HG03045 (cell line): ENCODE results near the gene ATP8B1.

ENCODE experiments used
- ATAC-seq: cut with Tn5 transposase; IDR thresholded peaks from one replicate; pipeline ENCODE4 v1.9.1; 2021; ENCODE audit warnings: mild to moderate bottlenecking, moderate library complexity; ENCODE audit not compliant: unreplicated experiment

The ATP8B1 gene

DNA sequence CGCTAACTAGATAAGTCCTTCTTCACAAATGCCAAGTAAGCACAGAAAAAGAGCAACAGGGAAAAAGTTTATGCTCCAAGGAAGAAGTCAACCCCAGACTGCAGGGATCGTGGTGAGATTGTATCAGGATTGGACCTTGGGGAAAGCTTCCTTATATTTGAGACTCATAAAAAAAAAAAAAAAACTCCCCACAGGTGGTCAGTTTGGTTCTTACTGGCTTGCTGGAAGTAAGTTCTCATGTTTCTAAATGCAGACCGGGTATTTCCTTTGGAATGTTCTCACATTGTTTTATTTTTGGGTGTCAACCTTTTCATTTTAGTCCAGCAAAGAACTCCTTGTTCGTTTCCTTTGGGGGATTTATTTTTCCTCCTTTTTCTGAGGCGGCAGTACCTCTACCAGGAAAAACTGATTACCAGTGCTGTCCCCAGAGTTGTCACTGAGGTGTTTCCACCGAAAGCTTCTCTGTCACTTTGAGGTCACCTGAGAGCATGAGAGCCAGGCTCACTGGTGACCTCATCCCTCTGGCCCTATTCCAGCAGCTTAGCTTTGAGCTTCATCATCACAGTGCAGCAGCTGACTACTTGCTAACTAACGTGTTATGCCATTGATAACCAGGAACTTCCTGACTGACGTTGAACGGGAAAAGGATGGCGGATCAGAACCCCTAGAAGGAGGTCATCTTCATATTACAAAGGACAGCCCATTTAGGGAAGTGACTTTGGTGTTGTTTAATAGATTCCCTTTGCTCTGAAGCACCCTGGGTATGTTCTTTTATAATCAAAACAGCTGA, 16.8 kb upstream of the ATP8B1 start:
- ATAC-seq: peak; percentile 71

DNA sequence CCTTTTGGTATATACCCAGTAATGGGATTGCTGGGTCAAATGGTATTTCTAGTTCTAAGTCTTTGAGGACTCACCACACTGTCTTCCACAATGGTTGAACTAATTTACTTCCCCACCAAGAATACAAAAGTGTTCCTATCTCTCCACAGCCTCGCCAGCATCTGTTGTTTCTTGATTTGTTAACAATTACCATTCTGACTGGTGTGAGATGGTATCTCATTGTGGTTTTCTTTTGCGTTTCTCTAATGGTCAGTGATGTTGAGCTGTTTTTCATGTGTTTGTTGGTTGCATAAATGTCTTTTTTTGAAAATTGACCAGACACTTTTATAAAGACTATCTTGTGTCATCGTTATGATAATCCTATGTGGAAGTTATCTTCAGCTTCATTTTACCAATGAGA, 16.0 kb upstream of the ATP8B1 start:
- ATAC-seq: no peak

DNA sequence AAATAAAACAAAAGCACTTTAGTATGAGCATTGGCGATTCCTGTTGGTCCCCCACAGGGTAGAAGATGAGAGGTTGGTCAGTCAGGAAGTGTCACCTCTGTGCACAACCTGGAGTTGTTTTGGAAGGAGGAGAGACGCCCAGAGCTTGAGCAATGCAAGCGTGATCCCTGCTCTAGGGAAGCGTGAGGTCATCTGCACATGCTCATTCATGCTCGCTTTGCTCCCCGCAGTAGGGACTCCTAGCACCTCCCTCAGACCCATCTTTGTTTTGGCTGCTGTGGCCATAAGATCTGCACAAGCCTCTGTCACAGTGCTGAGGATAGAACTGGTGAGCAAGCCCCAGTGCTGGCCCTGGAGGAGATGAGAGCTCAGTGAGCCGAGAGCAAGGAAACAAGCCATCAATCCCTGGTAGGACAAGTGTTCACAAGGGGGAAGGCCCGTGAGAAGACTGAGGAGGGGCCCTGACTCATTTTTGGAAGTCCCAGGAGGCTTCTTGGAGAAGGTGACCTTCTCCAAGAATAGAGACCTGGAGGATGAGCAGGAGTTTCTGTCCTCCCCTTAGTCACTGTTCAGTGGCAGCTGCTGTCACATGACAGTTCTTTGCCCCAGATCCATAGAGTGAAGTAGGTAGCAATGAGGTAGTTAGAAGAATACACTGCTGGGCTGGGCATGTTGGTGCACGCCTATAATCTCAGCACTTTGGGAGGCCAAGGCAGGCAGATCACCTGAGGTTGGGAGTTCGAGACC, 13.3 kb upstream of the ATP8B1 start:
- no peak for ATAC-seq

DNA sequence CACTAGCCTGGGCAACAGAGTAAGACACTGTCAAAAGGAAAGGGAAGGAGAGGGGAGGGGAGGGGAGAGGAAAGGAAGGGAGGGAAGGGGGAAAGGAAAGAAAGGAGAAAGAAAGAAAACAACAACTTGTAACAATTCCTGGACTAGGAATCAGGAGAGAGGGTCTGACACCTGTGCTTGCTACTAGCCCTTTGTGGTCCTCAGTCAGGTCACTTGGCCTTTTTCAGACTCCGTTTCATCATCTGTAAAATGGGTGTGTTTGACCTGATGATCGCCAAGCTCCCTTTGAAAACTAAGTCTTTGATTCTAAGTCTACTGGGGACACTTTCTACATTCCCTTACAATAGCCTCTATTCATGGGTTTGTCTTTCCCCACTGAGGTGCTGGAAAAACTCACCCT, 11.4 kb upstream of the ATP8B1 start:
- no peak for ATAC-seq

DNA sequence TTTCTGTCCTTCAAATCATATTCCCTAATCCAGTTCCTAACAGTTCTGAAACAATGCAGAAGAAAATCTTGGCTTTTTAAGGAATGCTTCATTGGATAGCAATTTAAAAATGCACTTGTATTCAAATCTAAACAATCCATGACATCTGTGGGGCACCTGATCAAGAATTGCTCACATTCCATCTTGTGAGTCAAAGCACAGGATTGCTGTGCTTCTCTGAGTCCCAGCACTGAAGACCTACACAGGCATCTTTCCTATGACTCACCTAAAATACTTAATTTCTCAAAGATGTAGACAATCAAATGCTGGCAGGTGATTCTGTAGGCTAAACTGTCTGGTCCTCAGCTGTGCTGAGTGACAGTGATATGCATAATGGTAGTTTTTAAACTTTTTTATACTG, 10.1 kb upstream of the ATP8B1 start:
- no peak for ATAC-seq

DNA sequence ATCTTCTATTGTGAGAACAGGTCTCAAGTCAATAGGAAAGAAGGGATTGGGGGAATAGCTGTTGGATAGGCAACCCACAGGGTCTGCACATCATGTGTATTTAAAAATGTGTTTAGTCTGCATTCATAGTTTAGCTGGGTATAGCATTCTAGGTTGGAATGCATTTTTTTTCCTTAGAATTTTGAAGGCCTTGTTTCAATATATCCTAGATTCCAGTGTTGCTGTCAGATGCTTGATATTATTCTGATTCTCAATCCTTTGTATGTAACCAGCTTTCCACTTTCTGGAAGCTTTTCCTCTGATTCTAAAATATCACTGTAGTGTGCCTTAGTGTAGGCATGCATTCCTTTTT, 9.0 kb upstream of the ATP8B1 start:
- ATAC-seq: no peak

DNA sequence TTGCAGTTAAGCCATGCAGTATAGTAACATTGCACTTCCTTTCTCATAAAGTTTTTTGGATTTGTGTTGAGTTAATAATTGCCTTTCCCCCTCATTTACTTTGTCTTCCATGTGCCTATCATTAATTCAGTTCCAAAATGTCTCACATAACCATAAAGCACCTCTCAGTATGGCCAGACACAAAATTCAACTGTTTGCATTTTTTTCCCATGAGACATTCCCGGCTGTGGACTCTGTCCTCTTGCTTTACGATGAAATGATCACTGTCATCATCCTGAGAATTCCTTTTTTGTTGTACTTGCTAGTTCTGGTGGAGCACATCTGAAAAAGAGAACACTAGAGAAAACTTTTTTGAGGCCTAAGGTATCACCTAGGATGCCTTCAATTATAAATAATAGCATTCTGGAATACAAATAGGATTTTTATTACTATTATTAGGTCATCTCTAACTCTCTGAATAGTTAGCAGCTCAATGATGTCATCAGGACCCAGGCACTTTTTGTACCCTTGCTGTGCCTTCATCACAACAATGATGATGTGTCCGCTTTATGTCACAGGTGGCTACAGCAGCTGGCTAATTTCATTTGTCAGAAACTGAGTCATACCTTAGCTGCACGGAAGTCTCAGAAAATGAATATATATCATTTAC, 8.5 kb upstream of the ATP8B1 start:
- no peak for ATAC-seq

DNA sequence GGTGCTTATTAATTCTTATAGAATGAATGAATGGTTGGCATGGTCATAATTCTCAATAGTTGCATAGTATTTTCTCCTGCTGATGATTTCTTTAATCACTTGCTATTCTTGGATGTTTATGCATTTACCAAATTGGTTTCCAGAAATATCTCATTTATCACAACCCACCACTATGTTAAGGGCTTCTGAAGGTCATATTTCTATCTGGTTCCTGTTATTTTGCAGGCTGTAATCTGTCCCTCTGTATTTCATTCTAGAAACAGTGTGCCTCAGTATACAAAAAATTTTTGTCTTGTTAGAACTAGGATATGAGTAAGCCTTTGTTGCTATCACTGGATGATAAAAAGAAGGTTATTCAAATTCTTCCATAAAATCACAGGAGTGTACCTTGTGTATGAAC, 6.1 kb upstream of the ATP8B1 start:
- ATAC-seq: no peak

DNA sequence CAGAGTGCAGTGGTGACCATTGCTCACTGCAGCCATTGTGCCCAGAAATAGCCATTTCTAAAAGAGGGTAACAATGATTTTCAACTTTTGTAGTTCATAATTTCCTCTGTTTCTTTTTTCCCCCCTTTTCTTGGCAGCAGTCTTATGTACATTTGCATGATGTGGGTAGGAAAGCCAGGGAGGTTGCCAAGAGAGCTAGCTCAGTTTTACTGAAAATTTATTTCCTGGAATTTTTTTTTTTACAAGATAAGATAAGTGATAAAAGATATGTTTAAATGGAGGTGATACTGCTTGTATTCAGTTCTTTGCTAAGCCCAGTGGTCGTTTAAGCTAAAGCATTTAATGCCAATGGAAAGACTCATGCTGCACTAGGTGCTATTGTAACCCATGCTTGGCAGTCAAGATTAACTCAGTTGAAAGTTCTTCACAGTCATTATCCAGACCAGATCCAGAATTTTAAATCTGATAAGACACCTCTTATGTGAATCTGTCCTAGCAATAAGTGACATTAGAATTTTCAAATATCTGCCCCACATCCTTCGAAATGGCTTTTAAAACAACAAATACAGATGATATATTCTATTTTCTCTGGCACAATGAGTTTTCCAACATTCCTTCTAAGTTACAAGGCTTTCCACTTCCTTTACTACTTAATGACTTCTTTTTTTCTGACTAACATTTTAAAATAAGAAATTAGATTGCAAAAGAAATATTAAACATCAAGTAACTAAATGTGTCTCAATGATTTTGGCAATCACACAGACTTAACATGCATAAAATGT, 4.4 kb upstream of the ATP8B1 start:
- no peak for ATAC-seq

DNA sequence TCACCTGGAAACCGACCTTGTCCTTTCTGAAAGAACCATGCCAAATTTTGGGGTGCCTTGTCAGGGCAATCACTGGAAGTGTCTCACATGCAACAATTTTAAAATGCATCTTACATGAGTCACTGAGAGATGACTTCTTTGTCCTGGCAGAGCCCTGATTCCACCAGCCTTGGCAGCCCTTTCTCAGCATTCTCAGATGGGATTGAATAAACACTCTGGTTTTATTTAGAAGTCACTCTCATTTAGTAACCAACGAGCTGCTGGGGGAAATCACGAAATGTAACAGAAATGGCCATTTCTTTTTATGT, 3.8 kb upstream of the ATP8B1 start:
- ATAC-seq: no peak

DNA sequence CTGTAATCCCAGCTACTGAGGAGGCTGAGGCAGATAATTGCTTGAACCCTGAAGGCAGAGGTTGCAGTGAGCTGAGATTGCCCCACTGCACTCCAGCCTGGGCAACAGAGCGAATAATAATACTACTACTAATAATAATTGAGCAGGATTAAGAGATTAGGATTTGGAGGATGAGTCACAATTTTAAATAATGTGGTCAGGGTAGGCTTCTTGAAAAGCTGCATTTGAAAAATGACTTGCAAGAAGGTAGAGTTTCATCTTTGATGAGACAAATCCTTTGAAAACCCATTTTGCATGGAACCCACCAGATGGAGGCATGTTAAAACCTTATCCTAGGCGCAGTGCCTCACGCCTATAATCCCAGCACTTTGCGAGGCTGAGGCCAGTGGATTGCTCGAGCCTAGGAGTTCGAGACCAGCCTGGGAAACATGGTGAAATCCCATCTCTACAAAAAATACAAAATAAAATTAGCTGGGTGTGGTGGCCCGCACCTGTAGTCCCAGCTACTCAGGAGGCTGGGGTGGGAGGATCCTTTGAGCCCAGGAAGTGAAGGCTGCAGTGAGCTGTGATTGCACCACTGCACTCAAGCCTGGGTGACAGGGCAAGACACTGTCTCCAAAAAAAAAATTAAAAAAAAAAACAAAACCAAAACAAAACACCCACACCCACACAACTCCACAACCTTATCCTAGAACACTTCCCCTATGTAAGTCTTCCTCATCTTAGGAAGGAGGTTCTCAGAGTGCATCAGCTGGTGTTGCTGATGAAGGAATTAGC, 3.3 kb upstream of the ATP8B1 start:
- ATAC-seq: no peak

DNA sequence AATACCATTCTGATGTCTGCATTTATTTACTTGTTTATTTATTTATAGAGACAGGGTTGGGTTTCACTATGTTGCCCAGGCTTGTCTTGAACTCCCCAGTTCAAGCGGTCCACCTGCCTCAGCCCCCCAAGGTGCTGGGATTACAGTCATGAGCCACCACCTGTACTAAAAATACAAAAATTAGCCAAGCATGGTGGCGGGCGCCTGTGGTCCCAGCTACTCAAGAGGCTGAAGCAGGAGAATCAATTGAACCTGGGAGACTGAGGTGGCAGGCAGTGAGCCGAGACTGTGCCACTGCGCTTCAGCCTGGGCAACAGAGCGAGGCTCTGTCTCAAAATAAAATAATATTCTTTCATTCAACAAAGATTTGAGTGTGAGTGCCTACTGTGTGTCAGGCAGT, 2.0 kb upstream of the ATP8B1 start:
- no peak for ATAC-seq

DNA sequence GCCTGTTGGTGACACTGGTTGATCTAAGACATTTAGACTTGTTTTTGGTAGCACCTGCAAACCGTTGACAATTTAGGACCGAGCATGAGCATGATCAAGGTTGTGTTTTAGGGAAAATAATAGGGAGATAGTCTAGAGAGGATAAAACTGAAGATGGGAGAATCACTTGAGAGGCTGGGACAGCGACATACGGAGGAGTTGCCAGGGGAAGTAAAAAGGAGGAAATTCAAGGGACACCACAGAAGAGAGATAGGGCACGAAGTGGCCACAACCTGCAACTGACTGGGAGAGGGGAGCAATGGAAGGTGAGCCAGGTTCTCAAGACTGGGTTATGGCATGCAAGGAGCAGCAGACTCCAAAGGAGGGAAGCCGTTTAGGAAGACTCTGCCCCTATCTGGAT, 1.4 kb upstream of the ATP8B1 start:
- no peak for ATAC-seq

DNA sequence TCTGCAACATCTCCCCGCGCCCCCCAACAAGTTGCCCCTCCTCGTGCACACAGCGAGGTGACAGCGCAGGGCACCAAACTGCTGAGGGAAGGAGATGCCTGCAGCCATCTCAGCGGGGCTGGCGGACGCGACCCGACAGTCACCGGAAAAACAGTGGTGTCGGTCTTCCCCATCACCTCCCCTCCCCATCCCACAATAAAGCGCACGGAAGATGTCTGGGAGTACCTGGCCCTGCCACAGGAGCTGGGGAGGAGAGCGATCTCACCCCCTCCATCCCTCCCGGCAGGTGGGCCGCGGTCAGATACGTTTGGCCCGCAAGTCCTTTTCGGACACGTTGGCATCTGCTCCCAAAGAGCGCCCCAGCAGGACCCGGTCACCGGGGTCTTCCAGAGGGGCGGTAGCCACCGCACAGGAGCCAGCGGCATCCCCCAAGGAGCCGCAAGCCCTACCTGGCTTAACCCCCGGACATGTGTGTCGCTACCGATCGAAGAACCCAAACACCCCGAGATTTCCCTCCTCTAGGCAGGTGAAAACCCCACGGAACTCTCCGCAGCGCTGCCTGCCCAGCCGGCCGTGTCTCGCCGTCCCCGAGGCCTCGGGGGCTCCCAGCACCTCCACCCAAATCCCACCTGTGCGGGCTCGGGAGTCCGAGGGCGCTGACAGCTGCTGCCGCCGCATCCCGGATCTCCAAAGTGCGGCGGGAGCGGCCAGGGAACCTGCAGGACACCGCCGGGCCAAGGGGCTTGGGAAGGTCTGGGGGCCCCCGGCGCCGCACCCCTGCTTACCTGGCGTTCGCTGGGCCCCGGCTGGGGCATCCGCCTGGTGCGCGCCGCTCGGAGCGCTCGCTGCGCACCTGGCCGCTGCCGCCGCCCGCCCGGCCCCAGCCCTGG, 657 bp downstream of the ATP8B1 start:
- ATAC-seq: peak; percentile 27

DNA sequence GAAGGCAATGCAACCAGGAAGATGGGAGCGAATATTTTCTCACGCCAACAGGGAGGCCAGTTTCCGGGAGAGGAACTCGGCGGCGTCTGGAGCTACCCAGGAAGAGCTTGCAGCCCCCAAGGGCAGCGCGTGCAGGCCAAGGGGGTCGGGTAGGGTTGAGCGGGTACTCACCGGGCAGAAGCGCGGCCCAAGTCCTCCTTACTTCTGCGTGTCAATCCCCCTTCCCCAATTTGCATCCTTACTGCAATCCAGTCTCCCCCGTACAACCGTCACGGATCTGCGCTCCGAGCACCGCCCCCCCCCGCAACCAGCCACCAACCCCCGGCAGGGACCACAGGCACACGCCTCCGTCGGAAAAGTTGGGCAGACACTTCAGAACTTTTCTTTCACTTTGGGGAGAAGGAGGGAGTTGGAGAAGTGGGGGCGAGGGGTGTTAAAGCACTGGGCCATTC, 1.3 kb downstream of the ATP8B1 start:
- ATAC-seq: peak; percentile 2

DNA sequence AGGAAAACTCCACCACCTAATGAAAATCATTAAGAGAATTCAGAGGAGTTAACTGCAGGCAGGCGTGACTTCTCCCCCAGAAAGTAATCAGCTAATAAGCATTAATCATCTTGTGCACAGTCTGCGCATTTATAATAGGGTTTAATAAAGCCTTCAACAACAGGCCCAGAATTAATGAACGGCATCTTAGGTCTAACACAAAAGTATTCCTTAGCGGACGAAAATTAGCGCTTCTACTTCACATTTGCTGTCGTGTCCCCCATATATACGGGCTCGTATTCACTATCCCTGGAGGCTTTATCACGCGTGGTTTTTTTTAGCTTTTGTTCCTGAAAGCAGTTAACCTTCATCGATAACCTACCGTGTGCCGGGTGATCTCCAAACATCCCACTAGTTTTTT, 1.8 kb downstream of the ATP8B1 start:
- ATAC-seq: no peak

DNA sequence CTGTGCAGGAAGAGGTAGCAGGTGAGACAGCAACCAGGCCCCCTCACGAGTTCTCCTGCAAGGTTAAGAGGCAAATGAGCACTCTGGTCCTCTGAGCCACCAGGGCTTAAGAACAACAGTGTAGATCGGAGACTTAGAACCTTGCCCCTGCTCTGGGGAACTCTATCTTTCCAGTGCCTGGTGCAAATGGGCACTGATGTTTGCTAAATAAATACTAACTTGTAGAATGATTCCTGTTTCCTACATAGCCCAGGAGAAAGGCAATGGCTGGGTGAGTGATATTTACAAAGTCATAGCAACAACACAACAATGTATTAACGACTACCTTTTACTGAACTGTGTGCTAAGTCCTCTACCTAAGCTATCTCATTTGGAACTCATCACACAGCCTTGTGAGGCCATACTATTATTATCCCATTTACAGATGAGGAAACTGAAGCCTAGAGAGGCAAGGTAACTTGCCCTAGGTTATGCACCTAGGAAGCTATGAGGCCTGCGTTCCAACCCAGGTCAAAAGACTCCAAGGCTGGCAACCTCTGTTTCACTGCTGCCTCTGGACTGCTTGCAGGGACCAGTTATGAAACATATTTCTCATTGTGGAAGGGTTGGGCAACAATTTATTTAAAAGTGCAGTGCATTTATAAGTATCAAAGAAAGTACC, 4.3 kb downstream of the ATP8B1 start:
- no peak for ATAC-seq

DNA sequence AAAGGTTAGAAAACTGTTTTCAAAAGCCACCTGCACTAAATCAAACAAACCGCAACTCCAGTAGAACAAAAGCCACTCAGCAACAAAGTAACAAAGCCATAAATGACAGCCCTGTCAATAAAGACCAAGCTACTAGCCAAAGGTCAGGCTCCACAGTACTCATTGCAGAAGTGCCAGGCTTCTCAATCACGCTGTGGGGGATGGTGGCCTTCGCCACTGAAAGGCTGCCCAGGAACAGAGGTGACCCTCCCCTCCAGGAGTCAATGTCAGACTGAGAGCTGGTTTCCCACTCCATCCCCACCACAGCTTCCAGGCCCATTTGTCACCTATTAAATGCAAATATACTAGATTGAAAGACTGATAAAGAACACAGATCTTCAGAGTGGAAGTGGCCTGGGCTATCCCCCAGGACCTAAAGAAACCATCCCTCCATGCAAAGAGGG, 5.9 kb downstream of the ATP8B1 start:
- no peak for ATAC-seq
